NT2/D1 (cell line): ENCODE results near the gene RAB13.

Experiments
- SUZ12 ChIP-seq: IDR thresholded peaks from 2 replicates; pipeline ENCODE4 v1.6.1; 2011; ENCODE audit not compliant: insufficient read length, insufficient read depth; ENCODE audit errors: extremely low read depth
- YY1 ChIP-seq: IDR thresholded peaks from 2 replicates; pipeline ENCODE4 v1.6.1; 2011; ENCODE audit not compliant: insufficient read length, insufficient read depth
- ZNF274 ChIP-seq: IDR thresholded peaks from 2 replicates; pipeline ENCODE4 v1.6.1; 2011; ENCODE audit warnings: mild to moderate bottlenecking, low read depth, low read length

DNA sequence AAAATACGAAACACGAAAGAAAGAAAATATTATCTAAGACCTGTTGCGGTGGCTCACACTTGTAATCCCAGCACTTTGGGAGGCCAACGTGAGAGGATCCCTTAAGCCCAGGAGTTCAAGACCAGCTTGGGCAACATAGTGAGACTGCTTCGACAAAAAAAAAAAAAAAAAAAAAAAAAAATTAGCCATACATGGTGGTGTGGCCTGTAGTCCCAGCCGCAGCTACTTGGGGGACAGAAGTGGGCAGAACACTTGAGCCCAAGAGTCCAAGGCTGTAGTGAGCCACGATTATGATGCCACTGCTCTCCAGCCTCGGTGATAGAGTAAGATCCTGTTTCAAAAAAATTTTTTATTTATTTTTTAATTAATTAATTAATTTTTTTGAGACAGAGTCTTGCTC lies 1.5 kb upstream of the RAB13 start:
- TF ChIP-seq YY1 (no peak), SUZ12 (no peak), ZNF274 (no peak)
